GM19035 (cell line): Measurements from ENCODE around the gene CACNA1I.

ENCODE experiments used
- ATAC-seq: cut with Tn5 transposase; IDR thresholded peaks from one replicate; pipeline ENCODE4 v1.9.1; 2021; ENCODE audit not compliant: unreplicated experiment

CACNA1I gene

DNA sequence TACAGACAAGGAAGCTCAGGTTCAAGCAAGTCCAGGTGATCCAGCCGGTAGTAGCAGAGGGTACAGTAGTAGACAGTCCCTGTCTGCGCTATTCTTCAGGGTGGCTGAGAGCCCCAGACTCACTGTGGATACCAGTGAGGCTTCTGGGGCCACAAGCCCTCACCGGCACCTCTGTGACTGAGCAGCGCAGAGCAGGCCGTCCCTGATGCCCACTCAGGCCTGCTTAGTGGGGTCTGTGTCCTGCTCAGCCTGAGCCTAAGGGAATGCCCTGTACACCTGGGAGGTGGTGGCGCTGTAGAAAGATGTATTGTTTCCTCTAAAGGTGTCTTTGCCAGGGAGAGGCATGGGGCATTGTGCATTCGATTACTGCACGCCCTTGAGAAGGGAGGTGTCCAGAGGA lies 143.8 kb downstream of the CACNA1I start:
- ATAC-seq = no peak

DNA sequence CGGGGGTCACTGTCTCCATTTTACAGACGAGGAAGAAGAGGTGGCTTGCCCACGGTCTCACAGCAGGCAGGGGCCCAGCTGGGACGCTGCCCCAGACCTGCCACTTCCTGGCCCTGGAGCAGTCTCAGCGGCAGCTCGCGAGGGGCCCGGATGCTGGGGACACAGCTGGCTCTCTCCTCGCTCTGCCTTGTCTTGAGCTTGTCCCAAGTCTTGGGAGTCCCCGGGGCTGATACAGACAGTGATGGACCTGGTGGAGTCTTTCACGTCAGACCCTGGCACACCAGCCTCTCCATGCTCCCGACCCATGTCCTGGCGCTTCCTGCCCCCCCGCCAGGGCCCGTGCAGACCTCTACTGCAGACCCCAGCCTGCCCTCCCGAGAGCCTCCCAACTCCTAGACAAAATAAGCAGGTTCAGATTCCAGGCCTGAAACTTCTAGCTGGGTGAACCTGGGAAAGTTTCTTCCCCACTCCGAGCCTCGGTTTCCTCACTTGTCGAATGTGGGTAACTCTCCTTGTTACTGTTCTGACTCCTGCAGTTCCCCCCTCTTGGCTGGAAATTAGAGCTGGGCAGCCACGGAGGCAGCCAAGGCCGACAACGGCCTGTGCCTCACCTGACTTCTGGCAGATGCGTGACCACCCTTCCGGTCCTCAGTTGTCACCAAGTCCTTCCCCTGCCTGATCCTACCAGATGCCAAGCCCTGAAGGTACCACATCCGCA lies 145.4 kb downstream of the CACNA1I start:
- no peak for ATAC-seq

DNA sequence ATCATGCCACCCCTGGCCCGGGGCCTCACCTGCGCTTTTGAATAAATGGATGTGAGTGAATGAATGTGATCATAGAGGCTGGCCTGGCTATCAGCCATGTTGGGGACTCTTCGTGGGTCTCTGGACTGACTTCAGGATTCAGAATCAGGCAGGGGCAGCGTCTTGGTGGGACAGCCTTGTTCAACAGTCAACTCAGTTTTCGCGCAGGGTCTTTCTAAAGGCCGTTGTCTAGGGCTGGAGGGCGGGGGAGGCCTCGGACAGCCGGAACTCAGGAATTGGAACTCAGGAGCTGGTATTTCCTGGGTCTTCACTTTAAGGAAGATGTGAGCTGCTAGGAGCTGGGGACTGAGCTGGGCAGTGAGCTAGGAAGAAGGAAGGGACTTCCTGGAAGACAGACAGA lies 146.0 kb downstream of the CACNA1I start:
- no peak for ATAC-seq

DNA sequence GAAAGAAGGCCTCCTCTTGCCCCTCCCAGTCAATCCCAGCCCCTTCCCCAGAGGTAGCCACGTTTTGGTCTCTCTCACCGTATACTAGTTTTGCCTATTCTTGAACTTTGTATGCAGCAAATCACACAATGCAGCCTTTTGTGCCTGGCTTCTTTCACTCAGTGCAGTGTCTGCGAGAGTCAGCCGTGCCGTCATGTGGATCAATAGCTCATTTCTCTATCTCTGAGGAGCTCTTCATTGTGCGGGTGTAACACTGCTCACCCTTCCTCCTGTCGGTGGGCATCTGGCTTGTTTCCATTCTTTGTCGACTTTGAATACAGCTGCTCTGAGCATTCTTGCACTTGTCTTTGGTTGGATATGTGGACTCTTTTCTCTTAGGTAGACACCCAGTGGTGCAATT lies 146.5 kb downstream of the CACNA1I start:
- no peak for ATAC-seq

DNA sequence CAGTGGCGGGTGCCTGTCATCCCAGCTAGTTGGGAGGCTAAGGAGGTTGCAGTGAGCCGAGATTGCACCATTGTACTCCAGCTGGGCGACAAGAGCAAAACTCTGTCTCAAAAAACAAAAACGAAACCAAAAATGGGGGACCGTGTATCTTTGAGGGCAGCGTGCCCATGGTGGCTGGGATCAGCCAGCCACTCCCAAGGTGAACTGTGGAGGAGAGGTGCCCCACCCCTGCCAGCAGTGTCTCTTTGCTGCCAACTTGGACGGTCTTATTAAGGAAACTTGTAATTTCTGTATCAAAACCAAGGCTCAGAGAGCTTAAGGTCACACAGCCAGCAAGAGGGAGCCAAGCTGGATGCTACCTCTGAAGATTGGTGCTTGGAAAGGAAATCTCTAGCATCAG lies 147.7 kb downstream of the CACNA1I start:
- no peak for ATAC-seq

DNA sequence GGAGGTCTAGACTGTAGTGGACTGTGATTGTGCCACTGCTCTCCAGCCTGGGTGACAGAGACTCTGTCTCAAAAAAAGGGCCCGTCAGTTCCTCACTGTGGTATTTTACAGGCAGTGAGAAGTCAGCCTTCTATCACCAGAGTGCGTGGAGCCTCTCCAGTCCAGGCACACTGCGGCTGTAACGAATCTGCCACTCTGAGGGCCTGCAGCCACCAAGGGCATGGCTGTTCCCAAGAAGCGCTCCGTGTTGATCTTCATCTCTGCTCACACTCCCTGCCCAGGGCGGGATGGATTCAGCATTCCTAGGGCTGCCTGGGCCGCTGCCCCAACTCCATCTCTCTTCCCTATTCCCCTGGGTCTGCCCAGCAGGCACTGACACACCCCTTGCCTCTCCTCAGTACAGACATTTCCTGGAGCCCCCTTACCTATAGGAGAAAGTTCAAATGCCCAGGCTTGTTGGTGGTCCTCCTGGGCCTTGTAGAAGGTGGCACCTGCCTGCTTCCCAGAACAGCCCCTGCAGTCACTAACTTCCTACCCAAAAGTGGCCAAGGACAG lies 148.4 kb downstream of the CACNA1I start:
- no peak for ATAC-seq

DNA sequence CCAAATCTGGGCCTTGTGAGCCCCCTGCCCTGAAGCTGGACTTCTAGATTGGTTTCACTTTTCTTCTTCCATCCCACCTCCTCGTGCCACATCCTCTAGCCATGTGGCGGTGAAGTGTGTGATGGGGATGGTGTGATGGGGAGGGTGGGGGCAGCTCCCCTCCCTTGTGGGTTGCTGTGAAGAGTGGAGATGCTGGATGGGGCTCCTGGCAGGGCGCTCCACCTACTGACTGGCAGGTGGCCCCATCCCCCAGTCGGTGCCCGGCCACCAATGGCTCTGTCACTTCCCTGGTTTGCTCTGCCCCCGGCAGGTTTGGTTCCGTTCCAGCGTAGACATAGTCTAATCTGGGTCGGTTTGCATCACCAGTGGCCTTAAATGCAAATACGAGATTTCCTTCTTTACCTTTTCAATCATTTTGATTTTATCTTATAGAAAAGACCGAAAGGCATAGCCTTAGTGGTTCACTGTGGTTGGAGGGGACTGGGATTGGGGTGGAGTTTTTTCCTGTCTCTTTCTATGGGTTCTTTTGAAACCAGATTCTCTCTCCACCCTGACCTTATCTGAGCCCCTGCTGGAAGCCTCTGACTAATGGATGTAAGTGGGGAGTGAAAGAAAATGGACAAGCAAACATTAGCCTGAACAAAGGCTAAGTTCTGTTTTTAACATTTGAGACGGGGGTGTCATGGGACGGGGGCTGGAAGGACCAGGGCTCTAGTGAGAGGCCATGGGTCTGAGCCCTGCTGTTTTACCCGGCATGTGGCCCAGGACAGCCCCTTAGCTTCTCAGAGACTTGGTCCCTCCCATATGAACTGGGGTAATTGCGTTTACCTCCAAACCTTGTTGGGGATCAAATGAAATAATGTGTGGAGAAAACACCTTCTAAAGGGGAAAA lies 149.3 kb downstream of the CACNA1I start:
- ATAC-seq = no peak

DNA sequence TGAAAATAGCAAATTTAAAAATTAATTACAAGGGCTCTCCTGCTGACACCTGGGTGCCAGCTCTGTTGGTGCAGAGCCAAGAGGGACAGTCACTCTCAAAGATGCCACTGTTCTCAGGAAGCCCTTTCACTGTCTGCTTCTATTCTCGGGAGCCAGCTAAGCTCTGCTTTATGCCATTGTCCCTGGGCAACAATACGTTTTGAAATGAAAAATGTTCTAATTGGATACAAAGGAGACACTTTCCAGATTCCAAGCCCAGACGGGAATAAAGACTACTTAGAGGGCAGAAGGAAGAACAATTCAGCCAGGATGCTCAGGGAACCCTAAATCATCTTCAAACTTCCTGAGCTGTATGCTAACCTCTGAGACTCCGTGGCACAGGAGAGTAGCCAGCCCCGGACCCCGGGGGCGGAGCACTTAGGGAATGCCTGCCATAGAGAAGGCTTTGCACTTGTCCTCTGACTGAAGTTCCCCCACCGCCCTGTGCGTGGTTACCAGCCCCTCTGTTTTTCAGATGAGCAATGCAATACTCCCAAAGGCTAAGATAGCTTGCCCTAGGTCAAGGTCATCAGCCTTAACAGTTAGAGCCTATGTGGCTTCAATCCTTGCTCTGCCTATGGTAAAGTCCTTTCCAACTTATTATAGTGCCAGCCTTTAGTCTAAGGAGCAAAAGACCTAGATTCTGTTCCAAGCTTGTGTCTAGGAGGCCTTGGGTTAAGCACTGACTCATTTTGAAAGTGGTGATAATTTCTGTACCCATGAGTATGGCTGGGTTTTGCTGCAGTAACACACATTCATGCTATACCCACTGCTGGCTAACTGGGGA lies 150.9 kb downstream of the CACNA1I start:
- no peak for ATAC-seq

DNA sequence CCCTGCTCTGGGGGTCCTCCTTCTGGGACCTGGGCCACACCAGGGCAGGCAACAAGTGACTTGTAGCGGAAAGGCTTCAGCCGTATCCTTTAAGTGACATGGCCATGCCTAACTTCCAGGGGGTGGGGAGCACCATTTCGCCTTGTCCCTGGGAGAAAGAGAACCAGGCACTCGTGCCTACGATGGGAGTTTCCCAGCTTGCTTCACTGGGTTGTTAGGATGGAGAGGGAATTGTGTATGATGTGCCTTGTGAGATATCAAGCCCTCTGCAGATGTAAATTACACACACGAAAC lies 151.4 kb downstream of the CACNA1I start:
- no peak for ATAC-seq

DNA sequence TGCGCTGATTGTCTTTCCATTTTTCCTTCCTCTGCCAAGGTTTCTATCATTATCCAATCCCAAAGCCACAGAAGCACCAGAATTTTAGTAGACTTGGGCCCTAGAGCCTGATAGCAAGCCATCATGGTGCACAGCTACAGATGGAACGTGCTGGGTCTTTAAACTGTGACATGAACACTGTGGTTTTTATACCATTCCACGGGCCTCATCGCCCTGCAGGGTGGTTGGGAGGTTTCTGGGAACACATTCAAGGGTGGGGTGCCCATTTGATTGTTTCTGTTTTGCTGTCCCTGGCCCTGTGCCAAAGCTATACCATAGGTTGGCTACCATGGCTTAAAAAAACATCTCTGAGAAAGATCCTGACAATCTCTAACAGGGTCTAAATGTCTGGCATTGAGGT lies 151.9 kb downstream of the CACNA1I start:
- no peak for ATAC-seq

DNA sequence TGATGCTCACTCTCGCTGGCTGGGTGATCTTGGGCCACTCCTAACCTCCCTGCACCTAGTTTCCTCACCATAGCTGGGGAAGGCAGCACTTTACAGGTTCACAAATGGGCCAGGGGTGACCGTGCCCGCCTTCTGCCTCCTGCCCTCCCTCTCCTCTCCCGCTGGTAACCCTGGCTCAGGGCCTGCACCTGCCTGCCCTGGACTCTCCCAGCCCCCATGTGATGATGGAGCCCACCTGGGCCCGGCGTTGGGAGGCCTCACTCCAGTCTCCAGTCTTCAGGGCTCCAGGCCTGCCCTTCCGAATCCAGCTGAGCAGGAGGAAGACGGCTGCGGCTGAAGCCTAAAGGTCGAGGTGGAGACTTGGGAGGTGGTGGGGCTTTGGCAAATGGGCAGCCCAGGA lies 152.9 kb downstream of the CACNA1I start:
- no peak for ATAC-seq

DNA sequence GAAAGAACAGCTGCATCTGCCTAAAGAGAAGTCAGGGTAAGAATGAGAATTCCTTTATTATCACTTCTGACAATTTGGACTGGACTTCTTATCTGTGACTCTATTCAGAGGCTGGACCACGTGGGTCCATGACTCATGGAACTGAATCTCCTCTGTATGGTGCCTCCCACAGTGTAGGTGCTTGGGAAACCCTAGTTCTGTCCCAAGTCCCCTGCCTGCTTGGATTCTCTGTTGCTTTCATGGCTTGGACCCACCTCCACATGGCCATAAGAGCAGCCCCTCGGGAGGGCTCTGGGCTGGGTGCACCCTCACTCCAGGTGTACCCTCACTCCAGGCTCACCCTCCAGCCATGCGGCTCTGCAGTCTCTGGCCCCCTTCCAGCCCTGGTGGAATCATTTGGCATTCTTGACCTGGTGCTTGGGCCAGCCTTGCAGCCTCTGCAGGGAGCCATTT lies 153.4 kb downstream of the CACNA1I start:
- no peak for ATAC-seq

DNA sequence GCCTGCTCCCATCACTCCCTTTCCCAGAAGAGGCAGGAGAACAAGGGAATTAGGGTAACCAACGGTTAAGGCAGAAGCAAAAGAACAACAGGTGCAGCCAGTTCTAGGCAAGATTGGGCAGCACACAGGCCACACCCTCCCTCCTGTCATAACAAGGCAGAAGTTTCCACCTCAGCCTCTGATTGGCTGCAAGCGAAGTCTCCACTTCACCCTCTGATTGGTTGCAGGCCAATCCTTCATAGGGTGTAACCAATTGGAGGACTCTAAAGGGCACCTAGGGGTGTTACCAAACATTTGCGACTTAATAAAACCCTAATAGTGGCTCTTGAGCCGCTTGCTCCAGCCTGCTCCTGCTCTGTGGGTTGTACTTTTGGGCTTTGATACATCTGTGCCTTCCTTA lies 153.8 kb downstream of the CACNA1I start:
- ATAC-seq = no peak

DNA sequence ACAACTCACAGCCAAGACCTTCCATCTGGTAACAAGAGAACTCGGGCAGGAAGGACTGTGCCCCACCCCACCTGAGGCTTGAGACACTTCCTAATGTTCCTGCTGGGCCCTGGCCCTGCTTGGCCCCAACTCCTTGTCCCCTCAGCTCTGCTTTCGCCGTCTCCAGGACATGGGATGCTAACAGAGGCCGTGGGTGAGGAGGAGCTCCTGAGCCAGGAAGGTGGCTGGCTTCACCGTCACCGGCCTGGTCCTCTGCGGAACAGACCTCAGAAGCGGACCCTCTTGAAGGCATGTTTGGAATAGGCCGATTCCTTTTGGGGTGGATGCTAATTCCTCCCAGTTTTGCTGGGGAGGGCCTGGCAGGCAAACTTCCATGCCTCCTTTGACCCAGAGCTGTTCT lies 154.3 kb downstream of the CACNA1I start:
- no peak for ATAC-seq

DNA sequence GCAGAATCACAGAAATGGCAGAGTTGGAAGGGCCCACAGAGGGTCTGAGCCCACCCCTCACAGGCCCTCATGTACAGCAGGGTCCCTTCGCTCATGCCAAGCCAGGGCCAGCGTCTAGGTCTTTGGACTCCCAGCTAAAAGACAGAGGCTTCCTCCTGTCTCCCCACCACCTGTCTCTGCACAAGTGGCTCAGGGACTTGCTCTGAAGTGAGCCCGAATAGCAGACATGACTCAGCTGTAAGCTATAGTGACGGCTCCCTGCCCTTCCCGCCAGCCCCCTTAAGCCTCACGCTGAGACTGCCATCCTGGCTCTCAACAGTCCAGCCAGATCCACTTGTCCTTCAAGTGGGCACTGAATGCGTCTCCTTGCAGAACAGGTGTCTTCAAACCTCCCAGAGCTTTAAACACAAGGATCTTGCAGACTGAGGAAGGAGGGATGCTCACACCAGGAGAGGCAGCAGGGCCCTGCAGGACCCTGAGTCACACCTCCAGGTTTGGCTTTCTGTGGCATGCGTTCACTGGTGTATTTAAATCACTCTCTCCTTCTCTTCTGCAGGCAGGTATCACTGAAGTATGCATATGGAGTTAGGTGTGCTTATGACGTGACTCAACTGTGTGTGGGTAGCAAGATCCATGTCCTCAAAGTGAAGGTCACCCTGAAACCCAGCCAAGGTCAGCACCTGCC lies 154.9 kb downstream of the CACNA1I start:
- ATAC-seq = no peak

DNA sequence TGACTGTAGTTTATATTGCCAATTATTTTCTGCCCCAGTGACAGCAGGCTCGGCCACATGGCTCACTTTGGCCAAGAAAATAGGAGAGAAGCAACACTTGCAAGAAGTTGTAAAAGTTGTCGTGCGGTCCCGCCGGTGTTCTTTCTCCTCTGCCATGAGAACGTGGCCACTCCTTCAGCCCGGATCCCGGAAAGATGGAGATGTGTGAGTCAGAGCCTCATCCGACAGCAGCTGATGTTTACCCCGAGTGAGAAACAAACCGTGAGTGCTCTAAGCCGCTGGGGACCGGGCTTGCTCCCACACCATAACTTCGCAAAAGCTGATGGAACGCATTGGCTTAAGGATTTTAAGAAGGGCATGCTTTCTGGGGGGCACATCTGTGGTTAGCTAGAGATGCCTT lies 157.0 kb downstream of the CACNA1I start:
- ATAC-seq = no peak

DNA sequence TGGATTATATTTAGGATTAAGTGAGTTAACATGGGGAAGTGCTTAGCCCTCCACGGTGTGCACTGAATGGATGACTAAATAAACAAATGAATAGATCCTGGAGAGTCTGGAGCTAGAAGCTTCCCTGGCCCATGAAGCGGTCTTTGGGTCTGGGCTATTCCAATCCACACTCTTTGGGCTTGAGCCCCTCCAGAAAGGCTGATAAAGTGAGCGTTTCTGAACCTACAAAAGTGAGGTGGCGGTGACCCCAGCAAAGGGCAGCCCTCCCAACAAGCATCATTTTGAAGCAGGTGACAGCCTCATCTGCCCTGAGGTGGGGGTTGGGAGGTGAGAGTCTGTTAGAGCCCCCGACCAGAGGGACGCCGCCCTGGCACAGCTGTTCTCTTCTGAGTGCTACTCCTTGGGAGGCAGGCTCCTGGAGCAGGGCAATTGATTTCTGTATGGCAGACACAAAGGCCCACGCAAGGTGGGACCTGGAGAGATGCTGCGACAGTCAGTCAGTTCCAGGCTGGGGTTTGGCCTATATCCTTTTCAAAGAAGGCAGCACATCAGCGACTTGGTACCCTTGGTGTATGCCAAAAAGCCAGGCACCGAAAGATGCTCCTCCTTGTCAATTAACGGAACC lies 157.8 kb downstream of the CACNA1I start:
- ATAC-seq = no peak

DNA sequence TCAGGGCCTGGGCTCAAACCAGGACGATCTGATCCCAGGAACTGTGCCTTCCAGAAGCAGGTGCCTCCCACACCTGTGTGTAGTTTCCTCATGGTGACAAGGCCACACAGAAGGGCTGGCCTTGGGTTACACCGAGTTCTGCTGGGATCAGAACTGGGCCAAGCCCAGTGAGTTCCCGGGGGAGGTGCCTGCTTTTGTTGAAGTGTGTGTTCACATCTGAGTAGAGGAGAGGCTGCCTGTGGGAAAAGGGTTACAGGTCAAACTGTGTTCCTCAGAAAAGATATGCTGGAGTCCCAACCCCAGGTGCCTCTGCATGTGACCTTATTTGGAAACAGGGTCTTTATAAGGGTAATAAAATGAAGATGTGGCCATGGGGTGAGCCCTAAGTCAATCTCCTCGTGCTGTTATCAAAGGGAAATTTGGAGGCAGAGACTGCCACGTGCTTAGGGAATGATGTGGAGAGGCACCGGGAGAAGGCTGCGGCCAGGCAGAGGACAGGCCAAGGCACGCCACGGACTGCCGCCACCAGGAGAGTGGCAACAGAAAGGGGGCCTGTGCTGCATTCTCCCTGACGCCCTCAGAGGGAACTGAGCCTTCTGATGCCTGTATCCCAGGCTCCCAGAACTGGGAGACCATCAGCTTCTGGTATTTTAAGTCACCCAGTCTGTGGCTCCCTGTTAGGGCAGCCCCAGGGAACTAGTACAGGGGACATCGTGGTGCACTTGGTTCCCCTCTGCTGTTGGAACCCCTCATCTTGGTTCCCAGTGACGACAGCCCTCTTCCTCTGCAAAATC lies 158.8 kb downstream of the CACNA1I start:
- ATAC-seq = no peak

DNA sequence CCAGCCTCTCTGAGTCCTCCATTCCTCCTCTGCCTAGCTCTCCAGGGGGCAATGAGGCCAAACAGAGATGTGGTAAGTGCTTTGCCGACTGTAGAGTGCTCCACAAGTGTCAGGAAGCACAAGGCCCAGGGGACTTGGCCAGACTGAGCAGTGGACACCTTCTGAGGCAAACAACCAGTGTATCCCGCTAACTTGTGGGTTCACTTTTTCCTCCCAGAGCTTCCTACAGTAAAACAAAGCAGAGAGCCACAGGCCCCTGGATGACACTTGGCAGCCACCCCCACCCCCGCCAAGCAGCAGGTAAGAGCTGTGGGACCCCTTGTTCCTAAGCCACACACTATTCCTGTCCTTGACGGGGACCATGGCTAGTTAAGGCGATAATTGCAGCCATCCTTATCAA lies 160.9 kb downstream of the CACNA1I start:
- ATAC-seq = no peak
